Vagina (tissue), 2 donors: ENCODE results near the gene CYP4F2.

Source experiments
- CTCF ChIP-seq, 3 experiments: fragments of 450-650 bp in 2 of 3; fragments of 200-600 bp in 1 of 3; sonication (generic) in 1 of 3; IDR thresholded peaks; one replicate each; pipeline ENCODE4 v1.5.1; 2017 to 2019; ENCODE audit warnings: antibody characterized with exemption in 3 of 3, mild to moderate bottlenecking in 2 of 3, moderate library complexity in 2 of 3
- POLR2A ChIP-seq, 2 donors: fragments of 450-650 bp; IDR thresholded peaks; one replicate each; pipeline ENCODE4 v1.6.1; 2017; ENCODE audit warnings: antibody characterized with exemption in 2 of 2, mild to moderate bottlenecking in 2 of 2, moderate library complexity in 2 of 2

DNA sequence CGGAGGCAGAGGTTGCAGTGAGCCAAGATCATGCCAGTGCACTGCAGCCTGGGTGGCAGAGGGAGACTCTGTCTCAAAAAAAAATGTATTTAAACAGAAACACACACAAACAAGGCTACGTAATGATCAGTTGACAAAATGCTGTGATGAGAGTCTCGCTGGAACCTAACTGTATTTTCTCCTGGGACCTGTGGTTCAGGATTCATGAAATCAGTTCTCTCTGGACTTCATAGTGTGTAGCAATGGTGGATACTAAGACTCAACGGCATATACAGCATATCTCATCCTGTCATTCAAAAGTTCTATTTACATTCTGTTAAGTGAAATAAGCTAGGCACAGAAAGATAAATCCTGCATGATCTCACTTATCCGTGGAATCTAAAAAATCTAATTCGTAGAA, 37.4 kb downstream of the CYP4F2 start:
- TF ChIP-seq CTCF (IDR thresholded peaks at IDR 0.05), result no peak
- no peak for TF ChIP-seq POLR2A (IDR thresholded peaks at IDR 0.05)
